HG03045 (cell line): ENCODE data around the gene SAFB.
A peak's percentile ranks its signal among the peaks of the same experiment; 100 is the strongest.

Source experiments
- ATAC-seq: cut with Tn5 transposase; IDR thresholded peaks from one replicate; pipeline ENCODE4 v1.9.1; 2021; ENCODE audit warnings: mild to moderate bottlenecking, moderate library complexity; ENCODE audit not compliant: unreplicated experiment

The SAFB gene

DNA sequence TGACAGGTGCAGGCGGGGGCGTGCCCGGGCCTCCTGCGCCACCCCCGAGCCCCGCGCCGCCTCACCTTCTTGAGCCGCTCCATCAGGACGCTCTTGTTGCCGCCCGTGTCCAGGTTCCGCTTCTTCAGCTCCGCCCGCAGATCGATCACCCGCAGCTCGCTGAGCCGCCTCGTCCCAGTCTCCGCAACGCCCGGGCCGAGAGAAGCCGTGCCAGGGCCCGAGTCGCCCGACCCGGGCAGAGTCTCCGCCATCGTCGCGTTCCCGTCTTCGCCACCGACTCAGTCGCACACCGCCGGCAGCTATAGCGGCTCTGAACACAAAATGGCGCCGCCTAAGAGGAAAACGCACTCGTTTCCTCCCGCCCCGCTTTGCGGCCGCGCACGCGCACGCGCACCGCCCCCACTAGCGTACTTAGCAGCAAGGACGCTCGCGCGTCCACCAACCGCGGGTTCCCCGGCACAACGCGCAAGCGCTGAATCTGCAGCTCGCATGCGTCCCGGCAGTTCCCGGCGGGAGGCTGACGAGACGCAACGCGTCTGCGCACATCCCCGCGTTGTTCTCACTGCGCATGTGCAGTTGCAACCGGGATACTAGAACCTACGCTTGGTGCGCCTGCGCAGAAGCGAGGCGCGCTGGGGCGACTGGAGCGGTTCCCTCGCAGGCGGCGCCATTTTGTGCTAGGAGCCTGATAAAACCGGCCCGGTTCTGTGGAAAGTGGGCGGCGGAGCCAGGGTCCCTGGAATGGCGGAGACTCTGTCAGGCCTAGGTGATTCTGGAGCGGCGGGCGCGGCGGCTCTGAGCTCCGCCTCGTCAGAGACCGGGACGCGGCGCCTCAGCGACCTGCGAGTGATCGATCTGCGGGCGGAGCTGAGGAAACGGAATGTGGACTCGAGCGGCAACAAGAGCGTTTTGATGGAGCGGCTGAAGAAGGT, at the start of gene SAFB, which contains the start of gene SAFB2:
Gene SAFB (plus strand): TSS at position 619 of the 932 bp plus-strand sequence. CDS start 123 bp downstream, at position 742.
Gene SAFB2 (minus strand): TSS at position 312 of the 932 bp plus-strand sequence. CDS start 61 bp downstream, at position 251.
- peak; percentile 83 for ATAC-seq

DNA sequence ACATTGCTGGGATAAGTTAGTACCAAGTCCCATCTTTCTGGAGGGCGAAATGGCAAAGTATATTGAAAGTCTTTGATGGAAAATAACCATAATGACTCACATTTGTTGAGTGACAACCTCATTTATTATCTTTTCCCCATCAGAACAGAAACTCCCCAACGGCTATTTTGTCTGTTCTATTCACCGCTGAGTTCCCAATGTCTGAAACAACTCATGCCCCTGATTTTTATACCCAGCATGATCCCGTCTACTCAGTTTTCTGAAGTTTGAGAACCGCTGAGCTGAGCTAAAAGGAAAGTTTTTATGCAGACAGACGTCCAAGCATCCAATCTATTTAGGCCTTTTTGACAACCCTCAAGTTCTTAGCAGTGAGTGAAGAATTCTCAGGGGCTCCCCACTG, 47.3 kb upstream of the SAFB start:
- no peak for ATAC-seq

DNA sequence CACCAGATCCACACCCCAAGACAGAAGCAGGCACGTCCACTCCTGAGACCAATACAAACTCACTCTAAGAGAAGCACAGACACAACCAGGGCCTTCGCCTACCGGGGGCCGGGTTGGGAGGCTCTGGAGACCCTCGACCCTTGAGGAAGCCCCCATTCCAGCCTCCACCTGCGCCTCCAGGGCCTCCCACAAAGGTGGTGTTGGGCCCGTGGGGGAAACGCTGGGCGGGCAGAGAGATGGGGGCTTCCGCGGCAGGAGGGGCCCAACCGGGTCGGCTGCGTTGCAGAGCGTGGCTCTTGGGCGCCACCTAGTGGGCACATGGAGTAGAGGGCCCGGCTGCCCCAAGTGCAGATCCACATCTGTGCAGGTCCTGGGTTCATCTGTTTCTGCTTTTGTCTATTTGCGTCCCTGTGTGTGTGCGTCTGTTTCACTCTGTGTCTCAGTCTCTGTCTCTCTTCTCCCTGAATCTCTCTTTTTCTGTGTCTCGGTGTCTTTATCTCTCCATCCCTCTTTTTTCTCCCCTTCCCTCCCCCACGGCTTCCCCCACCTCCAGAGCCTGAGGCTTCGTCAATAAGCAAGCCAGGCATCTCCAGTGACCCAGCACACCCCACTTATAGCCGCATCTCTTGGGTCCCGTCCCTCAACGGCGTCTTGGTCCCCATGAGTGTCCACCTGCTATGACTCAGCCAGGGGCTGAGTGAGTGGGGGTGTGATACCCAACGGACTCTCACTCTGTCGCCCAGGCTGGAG, 44.6 kb upstream of the SAFB start:
- no peak for ATAC-seq

DNA sequence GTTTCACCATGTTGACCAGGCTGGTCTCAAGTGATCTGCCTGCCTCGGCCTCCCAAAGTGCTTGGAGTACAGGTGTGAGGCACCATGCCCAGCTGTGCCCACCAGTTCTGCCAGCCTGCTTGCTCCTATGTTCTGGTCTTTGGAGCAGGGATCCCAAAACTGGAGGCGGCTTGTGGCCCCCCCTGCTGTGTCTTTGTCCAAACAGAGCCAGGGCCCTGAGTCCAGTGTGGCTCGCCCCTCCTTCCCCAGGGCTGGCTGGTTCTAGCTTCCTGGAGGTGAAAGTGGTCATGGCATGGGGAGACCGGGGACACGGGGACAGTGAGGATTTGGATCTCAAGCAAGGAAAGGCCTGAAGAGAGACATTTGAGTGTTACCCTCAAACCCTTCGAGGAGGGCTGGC, 43.6 kb upstream of the SAFB start:
- ATAC-seq = no peak

DNA sequence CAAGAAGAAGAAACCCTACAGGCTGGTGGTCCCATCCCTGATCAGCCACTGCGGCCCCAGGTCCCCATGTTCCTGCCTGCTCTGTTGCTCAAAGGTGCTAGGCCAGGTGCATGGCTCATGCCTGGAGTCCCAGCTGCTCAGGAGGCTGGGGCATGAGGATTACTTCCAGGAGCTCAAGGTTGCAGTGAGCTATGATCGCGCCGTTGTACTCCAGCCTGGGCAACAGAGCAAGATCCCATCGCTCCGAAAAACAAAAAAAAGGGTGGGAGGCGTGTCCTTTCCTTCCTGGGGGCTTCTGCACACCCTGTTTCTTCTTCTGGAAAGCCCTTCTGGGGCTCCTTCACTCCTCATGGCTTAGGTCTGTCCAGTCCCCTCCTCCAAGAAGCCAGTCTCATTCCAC, 43.2 kb upstream of the SAFB start:
- ATAC-seq = no peak

DNA sequence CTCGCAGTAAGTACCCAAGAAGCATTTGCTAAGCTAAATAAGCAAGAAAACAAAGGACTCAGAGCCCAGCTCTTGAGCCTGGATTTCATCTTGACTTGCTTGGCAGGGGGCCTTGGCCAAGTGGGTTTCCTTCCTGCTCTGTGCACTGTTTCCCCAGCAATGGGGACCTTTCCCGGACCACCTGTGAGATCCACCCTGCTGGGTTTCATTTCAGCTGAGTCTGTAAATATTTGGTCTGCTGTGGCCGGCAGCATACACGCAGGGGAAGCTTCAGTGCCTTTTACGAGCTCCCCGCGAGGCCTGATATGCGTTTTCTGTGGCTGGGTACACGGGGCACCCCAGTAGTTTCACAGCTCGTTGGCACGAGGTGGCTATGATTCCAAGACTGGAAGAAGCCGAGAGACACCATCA, 42.7 kb upstream of the SAFB start:
- ATAC-seq = no peak

DNA sequence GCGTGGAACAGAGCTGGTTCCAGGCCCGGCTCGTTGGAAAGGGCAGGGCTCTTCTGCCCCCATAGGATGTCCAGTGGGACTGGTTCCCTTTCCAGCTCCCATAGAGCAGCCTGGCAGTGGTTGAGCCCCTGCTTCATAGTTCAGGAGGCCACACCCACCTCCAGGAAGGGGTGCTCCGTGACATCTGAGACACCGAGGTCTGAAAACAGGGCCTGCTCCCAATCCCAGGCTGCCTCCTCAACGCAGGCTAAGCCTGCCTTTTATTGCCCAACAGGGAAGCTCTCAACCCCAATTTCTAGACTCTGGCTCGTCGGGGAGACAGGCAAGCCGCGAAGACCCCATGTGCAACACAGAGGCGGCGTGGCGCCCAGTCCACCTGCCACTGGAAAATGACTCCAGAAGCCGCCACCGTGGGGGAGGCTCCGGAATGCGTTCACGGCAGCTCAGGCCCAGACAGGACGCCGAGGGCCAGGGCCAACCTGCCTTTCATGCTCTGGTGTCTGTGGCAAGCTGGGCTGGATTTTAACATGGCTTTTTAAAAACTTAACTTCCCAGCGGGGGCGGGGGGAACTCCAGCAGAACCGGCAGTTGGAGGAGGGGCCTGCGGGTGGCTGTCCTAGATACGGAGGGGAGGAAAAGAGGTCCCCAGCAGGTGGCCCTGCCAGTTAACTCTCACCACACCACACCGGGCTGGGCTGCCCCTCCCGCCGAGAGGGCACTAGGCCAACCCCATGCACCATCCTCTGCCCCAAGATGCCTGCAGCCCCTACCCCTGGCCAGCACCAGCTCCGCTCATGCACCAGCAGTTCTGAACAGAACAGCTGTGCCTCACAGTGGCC, 37.2 kb upstream of the SAFB start:
- ATAC-seq = no peak

DNA sequence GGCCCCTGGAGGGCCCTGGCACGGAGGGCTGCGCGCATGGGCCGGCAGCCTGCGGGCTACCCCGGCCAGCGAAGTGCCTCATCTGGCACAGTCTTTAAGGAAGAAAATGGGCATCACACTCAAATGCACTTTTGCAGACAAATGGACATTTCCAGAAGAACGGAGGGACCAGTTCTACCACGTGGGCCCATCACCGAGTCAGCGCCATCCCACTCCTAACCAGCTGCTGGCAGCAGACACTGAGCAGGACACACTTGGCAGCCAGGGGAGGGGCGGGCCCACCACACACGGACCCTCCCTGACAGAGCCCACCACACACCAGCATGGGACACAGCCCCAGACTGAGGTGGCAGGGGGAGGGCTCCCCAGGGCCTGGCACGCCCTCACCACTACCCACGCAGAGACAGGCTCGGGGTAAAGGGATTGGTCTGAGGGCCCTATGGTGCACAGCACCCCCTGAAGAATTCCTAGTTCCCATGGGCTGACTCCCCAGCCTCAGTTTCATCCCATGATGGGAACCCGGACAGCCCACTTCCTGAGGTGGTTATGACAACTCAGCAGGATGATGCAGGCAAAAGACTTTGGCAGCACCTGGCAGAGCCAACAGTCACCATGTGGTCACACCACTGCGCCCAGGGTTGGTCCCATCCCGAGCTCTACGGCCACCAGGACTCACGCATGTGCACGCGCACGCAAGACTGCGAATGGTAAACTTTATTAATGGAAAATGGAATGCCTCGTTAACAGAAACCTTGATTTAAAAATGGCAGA, 36.4 kb upstream of the SAFB start:
- no peak for ATAC-seq

DNA sequence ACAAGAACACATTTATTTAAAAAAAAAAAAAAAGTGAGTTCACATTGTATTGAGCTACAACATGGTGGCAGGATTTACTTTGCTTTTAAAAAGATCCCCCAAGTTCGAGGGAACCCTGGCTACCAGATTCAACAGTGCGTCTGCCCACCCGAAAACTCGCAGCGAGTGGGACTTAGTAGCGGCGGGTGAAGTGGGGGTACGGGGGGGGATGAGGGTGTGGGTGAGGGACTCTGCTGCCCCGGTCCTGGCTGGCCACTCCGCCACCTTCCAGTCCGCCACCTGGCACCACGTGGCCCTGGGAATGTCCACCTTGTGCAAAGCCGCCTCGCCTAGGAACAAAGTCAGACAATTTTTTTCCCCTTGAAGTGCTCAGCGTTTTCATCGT, 35.8 kb upstream of the SAFB start:
- no peak for ATAC-seq

DNA sequence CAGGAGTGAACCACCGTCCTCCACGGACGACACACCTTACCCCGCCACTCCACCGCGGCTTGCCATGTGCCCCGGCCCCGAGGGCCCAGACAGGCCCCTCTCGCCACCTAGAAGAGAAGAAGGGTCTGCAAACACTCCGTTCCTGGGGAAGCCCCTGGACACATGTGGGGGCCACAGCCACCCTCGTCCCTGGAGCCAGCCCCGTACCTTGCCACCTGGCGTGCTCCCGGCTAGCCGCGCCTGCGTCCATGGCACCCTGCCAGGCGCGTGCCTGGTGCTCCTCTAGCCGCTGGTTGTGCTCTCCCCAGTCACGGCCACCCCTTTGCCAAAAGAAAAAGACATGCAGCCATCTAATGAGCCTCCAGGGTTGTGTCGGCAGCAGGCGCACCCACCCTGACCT, 35.2 kb upstream of the SAFB start:
- no peak for ATAC-seq

DNA sequence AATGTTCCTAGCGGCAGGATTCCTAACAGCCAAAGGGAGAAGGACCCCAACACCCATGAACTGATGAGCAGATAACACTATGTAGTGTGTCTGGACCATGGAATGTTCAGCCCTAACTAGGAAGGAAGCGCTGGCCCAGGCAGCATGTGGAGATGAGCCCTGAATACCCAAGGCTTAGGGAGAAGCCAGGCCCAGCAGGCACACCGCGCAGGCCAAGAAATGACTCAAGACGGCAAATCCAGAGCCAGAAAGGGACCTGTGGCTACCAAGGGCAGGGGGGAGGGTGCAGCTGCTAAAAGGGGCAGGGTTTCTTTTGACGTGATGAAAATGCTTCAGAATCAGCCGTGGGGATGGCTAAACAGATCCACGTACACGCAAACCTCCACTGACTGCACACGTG, 34.4 kb upstream of the SAFB start:
- ATAC-seq = no peak

DNA sequence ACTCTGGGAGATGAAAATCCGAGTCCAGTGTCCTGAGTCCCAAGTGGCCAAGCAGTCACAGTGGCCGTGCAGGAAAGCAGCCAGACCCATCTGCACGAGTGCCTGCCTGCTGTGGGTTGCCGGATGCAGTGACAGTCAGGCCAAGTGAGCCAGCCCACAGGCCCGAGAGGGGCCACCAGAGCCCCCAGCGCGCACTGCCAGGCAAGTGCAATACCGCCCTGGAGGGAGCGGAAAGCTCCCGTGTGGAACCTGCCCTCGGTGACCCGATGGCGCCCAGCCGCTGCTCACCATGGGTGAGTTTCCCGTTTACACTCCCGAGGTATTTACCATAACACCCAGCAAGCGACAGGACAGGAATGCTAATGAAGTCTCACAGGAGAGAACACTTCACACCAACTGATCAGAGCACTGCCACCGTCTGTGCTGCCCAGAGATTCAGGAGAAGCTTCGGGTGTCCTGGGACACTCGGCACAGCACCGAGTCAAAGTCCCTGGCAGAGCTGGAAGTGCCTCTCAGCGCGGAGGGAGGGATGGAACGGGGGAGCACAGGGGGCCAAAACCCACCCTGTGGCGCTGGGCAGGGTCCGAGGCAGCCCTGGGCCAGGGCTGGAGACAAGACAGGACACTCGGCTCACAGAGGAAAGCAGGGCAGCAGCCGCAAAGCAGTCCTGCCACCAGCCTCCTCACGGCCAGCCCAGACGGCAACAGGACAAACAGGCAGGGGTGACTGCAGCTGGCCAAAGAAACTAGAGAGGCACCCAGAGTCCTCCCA, 33.8 kb upstream of the SAFB start:
- ATAC-seq = no peak

DNA sequence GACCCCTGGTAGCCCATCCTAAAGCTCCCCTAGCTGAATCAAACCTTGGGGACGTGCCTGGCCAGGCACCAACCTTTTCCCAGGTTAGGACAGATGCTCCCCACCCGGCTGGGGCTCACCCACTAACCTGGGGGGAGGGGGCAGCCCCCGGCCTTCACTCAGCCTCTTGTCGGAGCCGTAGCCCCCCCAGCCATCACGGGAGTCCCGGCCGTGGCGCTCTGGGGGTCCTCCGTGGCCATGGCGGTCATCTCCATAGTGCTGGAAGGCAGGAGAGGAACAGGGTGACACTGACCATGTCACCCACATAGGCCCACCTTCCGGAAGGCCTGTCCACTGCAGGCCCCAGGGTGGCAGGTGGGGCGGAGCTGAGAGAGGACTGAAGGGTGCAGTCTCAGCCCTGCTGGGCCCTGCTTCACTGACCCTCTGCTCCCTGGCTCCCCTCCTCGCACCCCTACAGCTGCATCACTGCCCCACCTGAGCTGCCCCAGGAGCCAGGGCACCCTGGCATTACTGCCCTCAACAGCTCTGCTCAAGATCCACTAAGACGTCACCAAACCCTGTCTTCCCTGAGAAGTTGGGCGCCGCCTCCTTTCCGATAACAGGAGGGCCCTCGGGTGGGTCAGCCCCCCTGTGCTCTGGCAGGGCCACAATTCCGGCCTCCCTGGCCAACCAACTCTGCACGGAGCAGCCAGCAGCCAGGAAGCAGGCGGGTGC, 32.6 kb upstream of the SAFB start:
- no peak for ATAC-seq

DNA sequence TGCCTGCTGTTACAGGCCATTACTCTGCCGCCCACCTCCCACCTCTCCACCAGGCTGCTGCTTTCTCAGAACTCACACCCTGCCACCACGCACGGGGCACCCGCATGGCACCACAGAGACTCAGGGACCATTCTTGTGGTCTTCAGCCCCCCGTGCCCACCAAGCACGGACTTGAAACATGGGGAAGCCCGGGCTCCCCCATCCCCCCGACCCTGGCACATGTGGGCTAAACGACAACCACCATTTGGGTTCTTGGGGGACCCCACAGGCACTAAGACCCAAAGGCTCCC, 32.1 kb upstream of the SAFB start:
- no peak for ATAC-seq

DNA sequence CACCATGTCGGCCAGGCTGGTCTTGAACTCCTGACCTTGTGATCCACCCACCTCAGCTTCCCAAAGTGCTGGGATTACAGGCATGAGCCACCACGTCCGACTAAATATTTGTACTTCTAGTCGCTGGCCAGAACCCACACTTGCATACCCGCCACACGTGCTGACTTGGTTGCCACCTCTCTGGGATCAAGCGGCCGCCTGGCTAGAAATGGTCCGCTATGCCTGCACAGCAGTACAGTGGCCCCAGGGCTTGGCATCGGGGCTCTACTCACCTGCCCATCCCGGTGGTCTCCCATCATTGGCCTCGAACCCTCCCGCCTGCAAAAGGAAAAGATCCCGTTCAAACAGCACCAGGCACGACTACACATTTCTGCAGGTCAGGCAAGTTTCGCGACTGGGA, 31.4 kb upstream of the SAFB start:
- no peak for ATAC-seq

DNA sequence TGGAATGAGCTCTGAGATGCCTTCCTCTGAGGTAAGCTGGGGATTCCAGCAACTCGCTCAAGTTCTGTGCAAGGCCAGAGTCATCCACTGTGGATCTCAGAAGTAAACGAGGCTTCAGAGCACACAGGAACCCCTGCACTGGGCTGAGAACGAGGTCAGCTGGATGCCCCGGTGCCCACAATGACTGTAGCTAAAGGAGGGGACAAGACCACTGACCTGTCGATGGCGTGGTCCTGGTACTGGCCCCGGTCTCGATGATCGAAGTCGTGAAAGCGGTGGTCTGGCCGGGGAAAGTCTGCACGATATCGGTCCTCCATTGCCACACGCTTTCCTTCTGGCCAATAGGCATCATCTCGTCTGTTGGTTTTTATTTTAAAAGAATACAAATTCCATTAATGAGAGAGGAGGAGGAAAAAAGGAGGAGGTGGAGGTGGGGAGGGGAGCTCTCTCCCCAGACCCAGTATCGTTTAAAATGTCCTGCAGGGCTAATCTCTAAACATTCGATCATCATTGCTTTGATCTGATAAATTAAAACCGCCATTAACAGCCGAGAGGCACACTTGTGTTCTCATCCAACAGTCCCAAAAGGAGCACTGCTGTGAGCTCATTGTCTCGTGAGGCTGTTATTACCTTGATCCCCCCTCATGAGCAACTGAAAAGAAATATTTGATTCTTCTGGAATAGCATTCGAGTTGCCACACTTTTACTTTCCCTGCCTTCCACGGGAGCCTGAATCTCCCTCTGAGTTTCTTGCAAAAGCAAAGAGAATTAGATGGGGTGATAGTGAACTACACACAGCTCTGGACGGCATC, 30.1 kb upstream of the SAFB start:
- ATAC-seq = no peak

DNA sequence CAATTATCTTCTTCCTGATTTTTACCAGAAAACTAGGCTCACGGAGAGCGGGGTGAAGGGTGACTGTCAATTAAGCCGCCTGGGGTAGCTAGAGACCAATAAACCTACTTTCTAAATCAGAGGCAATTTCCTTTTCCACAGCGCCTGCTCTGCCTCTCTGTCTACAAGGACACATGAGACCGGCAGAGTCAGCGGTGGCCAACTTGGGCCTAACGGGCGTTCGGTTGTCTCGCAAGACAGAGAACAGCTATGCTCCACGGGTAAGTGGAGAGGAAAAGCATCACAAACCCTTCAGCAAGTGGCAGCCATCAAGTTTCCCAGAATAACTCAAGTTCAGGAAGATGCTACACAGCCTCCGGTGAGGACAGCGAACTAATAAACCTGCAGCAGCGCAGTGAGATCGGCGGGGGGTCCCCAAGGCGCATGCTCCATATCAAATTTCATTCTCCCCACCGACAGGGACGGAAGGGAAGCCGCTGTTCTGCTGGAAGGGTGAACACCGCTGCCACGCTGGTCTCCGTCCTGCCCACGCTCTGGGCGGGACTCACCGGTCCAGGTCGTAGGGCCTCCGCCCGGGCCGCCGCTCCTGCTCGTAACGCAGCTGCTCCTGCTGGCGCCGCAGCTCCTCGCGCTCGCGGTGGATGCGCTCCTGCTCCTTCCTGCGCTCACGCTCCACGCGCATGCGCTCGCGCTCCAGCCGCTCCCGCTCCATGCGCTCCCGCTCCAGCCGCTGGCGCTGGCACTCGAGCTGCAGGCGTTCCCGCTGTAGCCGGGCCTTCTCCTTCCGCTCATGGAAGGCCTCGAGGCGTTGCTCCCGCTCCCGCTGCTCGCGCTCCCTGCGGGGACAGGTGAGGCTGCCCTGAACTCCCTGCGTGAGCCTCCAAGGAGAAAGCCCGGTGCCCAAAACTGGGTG, 29.3 kb upstream of the SAFB start:
- no peak for ATAC-seq
